ENCODE data around the gene TMEM59. TPM values are rescaled to one million over a fixed set of nuclear protein-coding genes. Genes with fewer than 3 reads are reported as not detected.
A peak's percentile ranks its signal among the peaks of the same experiment; 100 is the strongest.

Gene TMEM59
- total and polyA plus RNA-seq, 10 donors, result 73.1 to 295 (median 223) TPM

DNA sequence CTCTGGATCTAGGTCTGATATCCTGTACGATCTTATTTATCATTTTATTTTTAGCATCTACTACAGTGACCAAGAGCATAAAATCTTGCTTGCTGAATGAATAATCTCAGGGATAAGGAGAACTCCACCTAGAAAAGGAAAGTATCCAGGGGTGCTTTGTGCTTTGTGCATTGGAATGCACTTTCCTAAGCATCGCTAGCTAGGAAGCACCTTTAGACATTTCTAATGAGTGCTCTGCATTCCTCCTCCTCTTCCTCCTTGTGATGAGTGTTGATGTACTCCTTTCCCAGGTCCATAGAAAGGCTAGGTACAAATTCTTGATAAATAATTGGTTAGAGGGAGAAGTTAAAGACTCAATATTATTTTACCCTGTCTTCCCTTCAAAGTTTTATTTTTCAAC lies 31.8 kb upstream of the TMEM59 start:
- Histone ChIP-seq H3K4me3 (no peak overlapping the region), H3K4me1 (no peaks in the 10 kb centered on the region), H3K27ac (no peak overlapping the region), H3K9me3 (no peaks in the 10 kb centered on the region), H3K36me3 (peaks cover 0 to 43% (median 8%) of the 10 kb centered on the region in 6 donors), H3K27me3 (replicated peaks in 1 of 7) (no peaks in the 10 kb centered on the region)
- intact Hi-C loops (cut with DNase I; ENCODE audit: low total_unique reads), result no loop called here
- WGBS, 5 donors, result 91 to 100% (median 98%) methylated on average over 2 of the region's 2 CpGs
- TF ChIP-seq POLR2AphosphoS5 (IDR thresholded peaks at IDR 0.05) (no peak), POLR2A (IDR thresholded peaks at IDR 0.05) (no peak)
- TF ChIP-seq, protein P1, sequence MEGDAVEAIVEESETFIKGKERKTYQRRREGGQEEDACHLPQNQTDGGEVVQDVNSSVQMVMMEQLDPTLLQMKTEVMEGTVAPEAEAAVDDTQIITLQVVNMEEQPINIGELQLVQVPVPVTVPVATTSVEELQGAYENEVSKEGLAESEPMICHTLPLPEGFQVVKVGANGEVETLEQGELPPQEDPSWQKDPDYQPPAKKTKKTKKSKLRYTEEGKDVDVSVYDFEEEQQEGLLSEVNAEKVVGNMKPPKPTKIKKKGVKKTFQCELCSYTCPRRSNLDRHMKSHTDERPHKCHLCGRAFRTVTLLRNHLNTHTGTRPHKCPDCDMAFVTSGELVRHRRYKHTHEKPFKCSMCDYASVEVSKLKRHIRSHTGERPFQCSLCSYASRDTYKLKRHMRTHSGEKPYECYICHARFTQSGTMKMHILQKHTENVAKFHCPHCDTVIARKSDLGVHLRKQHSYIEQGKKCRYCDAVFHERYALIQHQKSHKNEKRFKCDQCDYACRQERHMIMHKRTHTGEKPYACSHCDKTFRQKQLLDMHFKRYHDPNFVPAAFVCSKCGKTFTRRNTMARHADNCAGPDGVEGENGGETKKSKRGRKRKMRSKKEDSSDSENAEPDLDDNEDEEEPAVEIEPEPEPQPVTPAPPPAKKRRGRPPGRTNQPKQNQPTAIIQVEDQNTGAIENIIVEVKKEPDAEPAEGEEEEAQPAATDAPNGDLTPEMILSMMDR (IDR thresholded peaks at IDR 0.05 in 8 of 11, conservative IDR thresholded peaks at IDR 0.05 in 3 of 11), result no peak
- DNase-seq, result no peak

DNA sequence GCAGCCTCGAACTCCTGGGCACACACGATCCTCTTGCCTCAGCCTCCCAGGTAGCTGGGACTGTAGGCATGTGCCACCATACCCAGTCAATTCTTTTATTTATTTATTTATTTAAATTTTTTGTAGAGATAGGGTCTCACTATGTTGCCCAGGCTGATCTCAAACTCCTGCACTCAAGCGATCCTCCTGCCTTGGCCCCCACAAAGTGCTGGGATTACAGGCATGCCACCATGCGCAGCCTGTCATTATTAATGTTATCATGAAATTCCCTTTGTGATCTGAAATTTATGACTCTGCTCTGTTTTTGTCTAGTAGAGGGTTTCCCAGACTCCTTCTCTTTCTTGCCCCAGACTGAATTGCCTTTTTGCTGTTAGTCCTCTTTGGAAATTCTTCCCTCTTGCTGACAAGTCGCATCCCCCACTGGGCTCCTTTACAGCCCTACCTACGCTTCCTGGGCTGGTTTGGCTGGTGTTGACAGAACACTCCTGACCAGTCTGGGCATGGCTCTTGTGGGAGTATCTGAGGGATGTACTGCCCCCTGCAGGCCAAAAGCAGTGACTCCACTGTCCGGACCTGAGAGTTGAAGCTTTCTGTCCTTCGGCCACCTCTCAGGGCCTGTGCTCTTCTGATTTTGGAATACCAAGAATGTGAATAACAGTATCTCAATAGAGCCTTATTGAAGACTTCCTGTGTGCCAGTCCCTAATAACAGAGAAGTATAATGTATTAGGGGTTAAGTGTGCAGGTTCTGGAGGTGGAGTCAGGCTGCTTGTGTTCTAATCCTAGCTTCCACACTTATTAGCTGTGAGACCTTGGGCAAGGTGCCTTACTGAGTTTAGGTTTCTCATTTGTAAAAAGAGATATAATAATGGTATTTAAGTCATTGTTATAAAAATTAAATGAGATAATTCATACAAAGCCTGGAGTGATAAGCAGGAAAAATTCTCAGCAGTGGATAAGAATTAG lies 28.6 kb upstream of the TMEM59 start:
- peak; percentile 84 for DNase-seq
- intact Hi-C loops (cut with DNase I; ENCODE audit: low total_unique reads), result no loop called here
- no peak overlapping the region for H3K27ac ChIP-seq
- 87 to 94% (median 91%) methylated on average over 8 of the region's 8 CpGs for WGBS, 5 donors
- H3K27me3 ChIP-seq (replicated peaks in 1 of 7), result no peaks in the 10 kb centered on the region
- no peaks in the 10 kb centered on the region for H3K9me3 ChIP-seq
- peaks cover 0 to 21% (median 2%) of the 10 kb centered on the region in 6 donors for H3K36me3 ChIP-seq
- TF ChIP-seq POLR2AphosphoS5 (IDR thresholded peaks at IDR 0.05), result no peak
- TF ChIP-seq, protein P1 (IDR thresholded peaks at IDR 0.05 in 8 of 11, conservative IDR thresholded peaks at IDR 0.05 in 3 of 11), result peak in 10 of 11 experiments; percentile 13 to 80 (median 60)
- peaks cover 0 to 11% (median 0%) of the 10 kb centered on the region in 6 donors for H3K4me1 ChIP-seq
- no peak overlapping the region for H3K4me3 ChIP-seq

DNA sequence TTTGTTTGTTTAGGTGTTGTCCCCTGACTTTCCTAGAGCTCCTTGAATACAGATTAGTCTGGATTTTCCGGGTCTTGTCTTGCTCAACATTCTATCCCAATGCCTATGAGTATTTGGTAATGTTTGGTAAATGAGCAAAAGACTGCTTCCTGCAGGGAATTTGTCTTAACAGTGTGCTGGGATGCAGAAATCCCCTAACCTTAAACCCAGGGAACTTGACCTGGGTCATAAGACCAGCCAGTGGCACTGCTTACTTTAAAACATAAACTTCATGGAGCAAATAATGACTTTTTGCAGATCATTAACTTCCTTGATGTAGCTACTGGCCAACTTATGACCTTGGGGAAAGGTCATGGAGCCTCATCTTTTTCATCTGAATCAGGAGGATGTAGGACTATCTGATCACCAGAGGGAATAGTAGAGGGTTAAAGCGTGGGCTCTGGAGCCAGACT lies 27.6 kb upstream of the TMEM59 start:
- Histone ChIP-seq H3K27me3 (replicated peaks in 1 of 7) (no peaks in the 10 kb centered on the region), H3K4me1 (peaks cover 0 to 11% (median 0%) of the 10 kb centered on the region in 6 donors), H3K9me3 (no peaks in the 10 kb centered on the region), H3K27ac (no peak overlapping the region), H3K4me3 (no peak overlapping the region), H3K36me3 (peaks cover 0 to 20% (median 0%) of the 10 kb centered on the region in 6 donors)
- DNase-seq, result no peak
- 88 to 97% (median 96%) methylated on average over 2 of the region's 2 CpGs for WGBS, 5 donors
- intact Hi-C loops (cut with DNase I; ENCODE audit: low total_unique reads), result no loop called here
- TF ChIP-seq POLR2A (IDR thresholded peaks at IDR 0.05) (no peak), POLR2AphosphoS5 (IDR thresholded peaks at IDR 0.05) (no peak)
- TF ChIP-seq, protein P1 (IDR thresholded peaks at IDR 0.05 in 8 of 11, conservative IDR thresholded peaks at IDR 0.05 in 3 of 11), result no peak

DNA sequence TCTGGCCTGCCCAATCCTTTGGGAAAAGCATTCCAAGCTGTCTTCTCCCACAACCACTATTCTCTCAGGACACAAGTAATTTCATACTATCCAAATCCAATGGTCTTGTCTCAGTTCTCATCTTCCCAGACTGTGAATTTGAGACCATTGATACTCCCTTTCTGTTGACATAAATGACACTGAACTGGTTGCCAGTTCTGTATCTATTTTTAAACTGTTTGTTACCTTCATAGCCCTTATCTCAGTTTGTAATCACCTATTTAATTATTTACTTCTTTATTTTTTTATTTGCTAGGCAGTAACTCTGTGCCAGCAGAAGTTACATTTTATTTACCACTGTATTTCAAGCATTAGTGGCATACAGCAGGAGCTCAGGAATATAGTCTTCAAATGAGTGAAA lies 24.4 kb upstream of the TMEM59 start:
- H3K4me1 ChIP-seq, result peaks cover 0 to 11% (median 0%) of the 10 kb centered on the region in 6 donors
- no peaks in the 10 kb centered on the region for H3K27me3 ChIP-seq (replicated peaks in 1 of 7)
- peaks cover 0 to 21% (median 4%) of the 10 kb centered on the region in 6 donors for H3K36me3 ChIP-seq
- TF ChIP-seq, protein P1 (IDR thresholded peaks at IDR 0.05 in 8 of 11, conservative IDR thresholded peaks at IDR 0.05 in 3 of 11), result no peak
- TF ChIP-seq POLR2A (IDR thresholded peaks at IDR 0.05) (no peak), POLR2AphosphoS5 (IDR thresholded peaks at IDR 0.05) (no peak)
- H3K4me3 ChIP-seq, result no peak overlapping the region
- DNase-seq, result no peak
- H3K9me3 ChIP-seq, result no peaks in the 10 kb centered on the region
- intact Hi-C loops (cut with DNase I; ENCODE audit: low total_unique reads), result no loop called here
- no peak overlapping the region for H3K27ac ChIP-seq

Measured in spleen (tissue), 11 donors.